CD4-positive, alpha-beta T cell treated with Interleukin-17A for 4 hours (primary cell): ENCODE measurements around the gene P2RX3.
"Not testable (repeated sequence)": the region's sequence is repeated elsewhere in the genome, so short reads cannot be mapped to it uniquely, and the experiment has no call there.

Experiments used
- DNase-seq: peaks from one replicate; pipeline ENCODE4 v3.0.0-alpha.2; 2020; ENCODE audit warnings: mixed read lengths

P2RX3 gene

GRCh38 chr11:57325735-57326048 is 12.5 kb upstream of the P2RX3 start:
- no peak for DNase-seq

DNA sequence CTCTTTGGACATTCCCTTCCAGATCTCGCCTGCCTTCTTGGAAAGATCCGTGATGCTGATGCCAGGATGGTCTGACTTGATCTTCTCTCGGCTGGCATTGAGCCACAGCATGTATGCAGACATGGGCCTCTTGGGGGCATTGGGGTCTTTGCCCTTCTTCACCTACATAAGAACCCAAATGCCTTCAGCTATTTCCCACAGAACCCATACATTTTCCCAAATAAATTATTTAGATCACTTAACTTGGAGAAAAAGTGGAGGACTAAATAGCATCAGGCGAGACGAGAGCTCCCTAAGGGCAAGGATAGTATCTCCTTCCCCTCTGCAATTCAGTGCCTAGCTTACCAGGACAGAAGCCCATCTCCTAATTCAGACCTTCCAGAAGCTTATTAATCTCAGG is 10.4 kb upstream of the P2RX3 start:
- no peak for DNase-seq

GRCh38 chr11:57330029-57330428 is 8.1 kb upstream of the P2RX3 start:
- no peak for DNase-seq

GRCh38 chr11:57331720-57332119 is 6.4 kb upstream of the P2RX3 start:
- no peak for DNase-seq

DNA sequence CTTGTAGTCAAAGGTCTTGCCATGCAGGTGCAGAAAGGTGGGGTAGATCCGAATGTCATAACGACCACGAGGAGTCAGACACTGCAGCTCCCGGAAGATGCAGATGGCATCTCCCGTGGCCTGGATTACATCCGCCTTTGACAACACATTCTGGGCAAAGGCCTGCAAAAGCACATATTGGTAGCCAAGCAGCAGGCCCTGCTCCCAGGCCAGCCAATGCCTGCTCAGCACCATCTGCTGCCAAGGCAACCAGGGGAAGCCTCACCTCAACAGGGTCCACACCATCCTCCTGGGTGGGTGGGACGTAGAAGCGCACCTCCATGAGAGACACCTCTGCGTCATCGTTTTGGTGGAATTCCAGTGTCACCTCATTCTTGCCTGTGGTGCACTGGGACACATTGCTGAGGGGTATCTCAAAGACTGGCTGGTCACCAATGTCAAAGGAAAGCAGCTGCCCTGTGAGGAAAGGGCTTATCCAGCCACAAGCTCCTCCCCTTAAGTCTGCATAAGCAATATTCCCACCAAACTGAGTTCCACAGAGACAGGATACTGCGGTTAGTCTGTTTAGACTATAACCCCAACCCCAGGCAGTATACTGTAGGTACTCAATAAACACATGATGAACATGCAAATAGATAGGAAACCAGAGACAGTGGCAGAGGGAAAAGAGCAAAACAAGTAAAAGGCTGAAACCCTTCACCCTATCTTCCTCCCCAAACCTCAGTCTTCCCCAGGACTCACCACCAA is 5.3 kb upstream of the P2RX3 start:
- DNase-seq, result no peak

GRCh38 chr11:57335023-57335342 is 3.2 kb upstream of the P2RX3 start:
- no peak for DNase-seq

- DNase-seq, result peak; percentile 89
Measured at GRCh38 chr11:57335343-57336110, 2.6 kb upstream of the P2RX3 start, which contains the start of gene SSRP1. Gene SSRP1 (minus strand): TSS chr11:57335892. CDS start chr11:57335121, 771 bp downstream.

GRCh38 chr11:57336111-57336666 is 2.0 kb upstream of the P2RX3 start:
- DNase-seq, result peak; percentile 34

DNA sequence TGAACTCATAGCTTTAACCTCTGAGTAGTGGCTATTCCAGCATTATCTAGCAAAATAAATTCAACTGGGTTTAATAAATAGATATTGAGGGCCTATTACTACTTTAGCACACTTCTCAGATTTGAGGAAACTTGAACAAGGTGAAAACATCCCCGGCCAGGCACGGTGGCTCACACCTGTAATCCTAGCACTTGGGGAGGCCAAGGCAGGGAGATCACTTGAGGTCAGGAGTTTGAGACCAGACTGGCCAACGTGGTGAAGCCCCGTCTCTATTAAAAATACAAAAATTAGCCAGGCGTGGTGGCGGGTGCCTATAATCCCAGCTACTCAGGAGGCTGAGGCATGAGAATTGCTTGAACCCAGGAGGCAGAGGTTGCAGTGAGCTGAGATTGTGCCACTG is 1.3 kb upstream of the P2RX3 start:
- not testable (repeated sequence) for DNase-seq

DNA sequence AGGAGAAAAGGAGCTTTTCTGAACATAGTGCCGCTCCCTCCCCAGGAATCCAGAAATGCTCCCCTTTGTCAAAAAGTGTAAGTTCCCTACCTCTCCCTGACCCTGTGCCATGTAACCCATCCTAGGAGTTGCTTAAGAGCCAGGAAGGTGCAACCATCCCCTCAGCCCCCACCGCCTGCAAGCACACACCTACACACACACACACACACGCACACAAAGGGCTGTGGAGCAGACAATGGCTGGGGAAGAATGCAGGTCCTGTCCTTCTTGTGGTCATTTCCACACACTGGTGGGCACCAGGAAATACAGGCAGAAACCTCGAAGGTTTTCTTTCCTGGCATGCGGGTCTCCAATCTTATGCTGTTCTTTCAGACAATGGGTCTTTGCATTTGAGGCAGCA is 1.2 kb downstream of the P2RX3 start:
- no peak for DNase-seq

DNA sequence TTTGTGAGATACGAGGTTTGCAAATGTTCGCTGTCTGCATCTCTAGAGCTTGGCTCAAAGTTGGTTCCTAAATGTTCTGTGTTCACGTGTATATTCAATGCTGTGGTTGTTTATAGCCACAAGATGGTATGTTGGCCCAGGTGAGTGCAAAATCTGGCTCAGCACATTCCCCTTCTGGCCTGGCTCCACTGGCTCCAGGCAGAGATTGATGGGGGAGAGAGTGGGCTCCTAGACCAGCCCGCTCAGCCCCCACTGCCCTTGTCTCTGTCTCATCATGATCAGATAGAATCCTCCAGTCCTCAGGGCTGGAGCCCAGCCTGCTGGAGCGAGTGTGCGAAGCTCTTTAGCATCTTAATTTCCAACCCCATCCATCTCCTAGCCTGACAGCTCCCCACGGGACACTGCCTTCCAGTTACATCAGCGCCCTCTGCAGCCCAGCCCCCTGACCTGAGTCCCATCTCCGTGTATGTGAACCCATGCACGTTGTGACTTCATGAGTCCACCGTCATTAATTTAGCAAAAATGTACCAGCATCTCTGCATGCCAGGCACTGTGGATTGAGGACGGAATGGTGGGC is 2.0 kb downstream of the P2RX3 start:
- DNase-seq, result no peak

DNA sequence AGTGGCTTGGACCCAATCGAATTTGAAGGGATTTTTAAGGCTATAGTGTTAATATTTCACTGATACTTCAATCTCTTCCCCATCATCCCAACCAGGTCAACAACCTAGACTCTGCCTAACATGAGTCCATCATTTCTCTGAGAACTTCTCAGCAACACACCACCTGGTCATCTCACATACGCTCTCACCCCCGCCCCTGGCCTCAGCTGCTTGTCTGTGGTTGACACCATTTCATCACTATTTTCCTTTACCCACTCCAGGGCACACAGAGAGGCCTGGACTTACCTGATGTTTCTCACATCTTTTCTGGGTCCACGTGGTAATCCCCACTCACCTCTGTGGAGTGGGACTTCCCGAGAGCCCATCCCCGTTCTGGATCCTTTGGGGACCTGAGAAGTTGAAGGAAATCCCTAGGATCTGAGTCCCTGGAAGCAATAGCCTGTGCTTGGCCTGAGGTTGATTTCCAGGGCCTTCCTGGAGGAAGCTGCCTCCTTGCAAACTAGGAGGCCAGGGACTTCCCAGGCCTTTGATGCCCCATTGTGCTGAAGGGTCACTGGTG is 3.2 kb downstream of the P2RX3 start:
- no peak for DNase-seq

DNA sequence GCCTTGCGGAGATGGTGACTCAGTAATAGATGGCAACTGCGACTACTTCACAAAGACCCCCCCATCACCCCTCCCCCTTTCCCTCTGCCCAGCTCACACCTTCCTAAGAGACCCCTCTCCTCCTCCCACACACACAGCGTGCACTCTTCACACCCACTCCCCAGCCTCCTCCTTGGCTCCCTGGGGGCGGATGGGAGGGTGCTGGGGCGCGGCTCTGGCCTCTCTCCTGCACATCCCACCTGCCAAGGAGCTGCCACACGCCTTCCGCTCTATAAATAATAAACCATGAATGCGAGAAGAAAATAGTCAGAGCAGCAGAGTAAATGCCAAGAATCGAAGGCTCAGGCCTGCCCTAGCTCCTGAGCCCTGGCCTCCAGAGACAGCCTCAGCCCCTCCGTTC is 4.5 kb downstream of the P2RX3 start:
- DNase-seq, result no peak

GRCh38 chr11:57343825-57344224 is 5.7 kb downstream of the P2RX3 start:
- no peak for DNase-seq

DNA sequence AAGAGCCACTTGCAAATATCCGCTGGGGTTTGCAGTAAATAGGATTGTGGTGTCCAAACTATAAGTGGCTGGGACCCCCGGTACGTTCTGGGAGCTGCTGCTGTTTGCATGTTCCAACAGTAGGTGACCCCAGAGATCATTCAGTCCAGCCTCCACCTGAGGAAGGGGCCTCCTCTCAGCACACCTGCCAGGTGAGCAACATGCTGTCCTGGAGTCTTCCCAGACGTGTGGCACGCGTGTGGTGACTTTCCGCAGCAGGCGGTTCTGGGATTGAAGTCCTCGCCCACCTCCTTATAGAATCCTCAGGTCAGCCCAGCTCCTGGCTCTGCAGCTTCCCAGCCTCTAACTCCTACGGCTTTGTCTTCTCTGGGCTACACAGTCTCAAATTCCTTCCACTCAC is 6.7 kb downstream of the P2RX3 start:
- DNase-seq, result no peak

- peak; percentile 85 for DNase-seq
Measured at GRCh38 chr11:57345555-57346211, 7.5 kb downstream of the P2RX3 start.

- DNase-seq, result no peak
Measured at GRCh38 chr11:57347336-57347735, 9.2 kb downstream of the P2RX3 start.

GRCh38 chr11:57348052-57348451 is 9.9 kb downstream of the P2RX3 start:
- no peak for DNase-seq

DNA sequence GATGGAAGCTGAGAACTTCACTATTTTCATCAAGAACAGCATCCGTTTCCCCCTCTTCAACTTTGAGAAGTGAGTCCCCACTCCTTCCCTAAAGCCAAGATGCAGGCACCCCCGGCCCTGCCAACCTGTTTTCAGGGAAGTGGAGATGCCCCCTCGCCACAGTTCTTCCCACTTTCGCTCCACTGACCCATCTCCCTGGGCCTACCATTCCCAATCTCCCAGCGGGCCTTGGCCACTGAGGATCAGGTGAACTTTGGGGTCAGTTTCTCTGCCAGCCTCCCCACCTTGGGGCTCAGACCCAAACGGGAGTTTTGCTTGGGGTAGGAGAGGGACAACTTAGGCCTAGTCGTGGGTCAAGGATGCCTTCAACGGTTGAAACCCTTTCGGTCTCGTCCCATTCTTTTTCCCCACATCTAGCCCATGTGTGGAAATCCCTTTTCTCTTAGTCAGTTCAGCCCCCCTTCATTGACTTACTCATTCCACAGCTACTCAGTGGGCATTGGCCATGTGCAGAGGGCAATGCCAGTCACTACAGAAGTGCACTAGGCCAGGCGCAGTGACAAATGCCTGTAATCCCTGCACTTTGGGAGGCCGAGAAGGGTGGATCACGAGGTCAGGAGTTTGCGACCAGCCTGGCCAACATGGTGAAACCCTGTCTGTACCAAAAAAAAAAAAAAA is 10.6 kb downstream of the P2RX3 start:
- DNase-seq, result no peak

DNA sequence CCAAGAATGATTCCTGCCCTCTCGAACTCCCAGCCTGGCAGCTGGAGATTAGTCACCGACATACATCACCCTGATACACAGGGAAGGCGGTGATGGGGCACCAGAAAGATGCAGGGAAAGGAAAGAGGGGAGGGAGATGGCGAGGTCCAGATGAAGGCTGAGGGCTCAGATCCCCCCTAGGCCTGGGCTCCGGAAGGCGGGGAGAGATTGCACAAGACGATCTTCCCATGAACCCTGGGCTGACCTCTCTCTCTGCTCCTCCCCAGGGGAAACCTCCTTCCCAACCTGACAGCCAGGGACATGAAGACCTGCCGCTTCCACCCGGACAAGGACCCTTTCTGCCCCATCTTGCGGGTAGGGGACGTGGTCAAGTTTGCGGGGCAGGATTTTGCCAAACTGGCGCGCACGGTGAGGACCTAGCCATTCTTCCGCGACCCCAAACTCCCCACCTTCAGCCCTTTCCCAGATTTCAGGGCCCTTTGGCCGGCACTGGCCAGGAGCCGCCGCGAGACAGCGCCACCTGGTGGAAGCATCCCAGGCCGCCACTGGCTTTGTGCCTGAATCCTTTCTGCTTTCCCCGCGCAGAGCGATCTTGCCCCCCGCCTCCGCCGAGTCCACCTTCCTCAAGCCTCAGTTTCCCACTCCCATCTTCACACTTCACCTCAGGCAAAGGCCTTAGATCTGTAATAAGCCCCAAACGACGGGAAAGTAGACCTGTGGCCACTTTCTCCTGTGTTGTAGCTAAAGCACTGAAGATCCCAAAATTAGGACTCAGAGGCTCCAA is 11.5 kb downstream of the P2RX3 start:
- DNase-seq, result peak; percentile 76

- no peak for DNase-seq
Measured at GRCh38 chr11:57353036-57353435, 14.9 kb downstream of the P2RX3 start.

DNA sequence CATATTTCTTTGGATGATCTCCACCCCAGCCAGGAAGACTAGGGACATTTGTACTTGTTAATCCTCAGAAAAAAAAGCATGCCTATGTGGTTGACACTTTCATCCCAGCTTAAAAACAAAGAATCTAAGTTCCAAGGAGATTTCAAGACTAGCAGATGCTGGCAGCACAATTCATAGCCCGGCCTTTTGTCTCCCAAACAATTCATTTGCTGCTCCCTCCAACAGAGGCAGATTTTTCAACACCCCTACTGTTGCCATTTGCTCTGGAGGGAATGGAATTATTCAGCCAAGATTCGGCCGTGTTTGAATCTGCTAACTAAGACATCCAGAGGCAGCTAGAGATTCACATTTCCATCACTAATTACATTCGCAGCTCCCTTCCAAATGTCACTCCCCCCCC is 15.3 kb downstream of the P2RX3 start:
- no peak for DNase-seq
